ENCODE results near the gene ANKS1B.

ANKS1B gene

GRCh38 chr12:99436584-99436983 lies 548.2 kb downstream of the ANKS1B start:
- no peak for DNase-seq

GRCh38 chr12:99435095-99435791 lies 549.5 kb downstream of the ANKS1B start:
- no peak for DNase-seq

GRCh38 chr12:99433155-99433554 lies 551.6 kb downstream of the ANKS1B start:
- no peak for DNase-seq

GRCh38 chr12:99431203-99431602 lies 553.5 kb downstream of the ANKS1B start:
- no peak for DNase-seq

DNA sequence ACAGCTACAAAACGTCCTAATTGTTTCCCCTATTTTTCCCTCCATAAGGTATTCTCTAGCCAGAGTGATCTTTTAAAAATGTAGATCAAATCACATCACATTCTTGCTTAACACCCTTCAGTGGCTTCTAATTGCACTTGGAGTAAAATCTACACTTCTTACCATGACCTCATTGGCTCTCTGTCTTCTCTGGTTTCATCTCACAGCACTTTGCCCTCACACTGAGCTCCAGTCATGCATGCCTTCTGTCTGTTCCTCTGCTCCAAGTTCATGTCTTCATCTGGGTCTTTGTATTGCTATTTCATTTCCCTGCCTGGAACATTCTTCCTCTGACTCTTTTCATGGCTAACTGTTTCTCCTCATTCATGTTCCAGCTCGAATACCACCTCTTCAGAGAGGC lies 557.6 kb downstream of the ANKS1B start:
- DNase-seq, result no peak

- DNase-seq, result no peak
Observed at GRCh38 chr12:99418379-99418778, 566.4 kb downstream of the ANKS1B start.

DNA sequence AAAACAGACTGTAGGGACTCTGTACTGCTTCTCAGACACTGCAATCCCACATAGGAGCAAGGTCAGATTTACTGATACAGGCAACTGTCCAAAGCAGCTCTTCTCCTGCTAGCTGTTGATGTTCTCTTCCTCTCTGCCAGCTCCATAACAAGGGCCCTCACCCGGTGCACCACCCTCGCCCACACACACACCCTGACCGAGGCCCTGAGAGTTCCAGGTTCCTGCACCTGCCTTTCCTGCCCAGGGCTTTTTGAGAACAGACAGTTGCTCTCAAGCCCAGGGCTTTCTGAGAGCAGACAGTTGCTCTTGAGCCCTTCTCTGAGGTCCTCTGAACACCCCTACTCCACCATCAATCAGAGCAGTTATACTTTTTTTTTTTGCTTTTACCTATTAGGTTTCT lies 571.0 kb downstream of the ANKS1B start:
- no peak for DNase-seq

DNA sequence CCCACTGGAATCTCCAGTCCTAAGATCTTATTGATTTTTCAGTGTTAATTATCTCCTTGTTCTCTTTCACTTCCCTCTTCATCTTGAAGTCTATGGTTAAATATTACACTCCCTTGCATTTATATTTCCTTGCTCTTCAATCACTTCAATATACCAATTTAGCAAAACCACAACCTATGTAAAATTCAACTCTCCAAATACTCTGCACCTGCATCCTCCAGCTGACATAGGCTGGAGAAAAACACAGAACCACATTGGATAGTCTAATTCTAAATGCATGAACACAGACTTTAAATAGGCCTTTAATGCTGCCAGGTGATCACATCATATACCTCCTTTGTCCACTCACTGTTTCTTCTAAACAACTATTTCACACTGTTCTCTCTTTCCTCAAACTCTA lies 591.0 kb downstream of the ANKS1B start:
- DNase-seq, result no peak

DNA sequence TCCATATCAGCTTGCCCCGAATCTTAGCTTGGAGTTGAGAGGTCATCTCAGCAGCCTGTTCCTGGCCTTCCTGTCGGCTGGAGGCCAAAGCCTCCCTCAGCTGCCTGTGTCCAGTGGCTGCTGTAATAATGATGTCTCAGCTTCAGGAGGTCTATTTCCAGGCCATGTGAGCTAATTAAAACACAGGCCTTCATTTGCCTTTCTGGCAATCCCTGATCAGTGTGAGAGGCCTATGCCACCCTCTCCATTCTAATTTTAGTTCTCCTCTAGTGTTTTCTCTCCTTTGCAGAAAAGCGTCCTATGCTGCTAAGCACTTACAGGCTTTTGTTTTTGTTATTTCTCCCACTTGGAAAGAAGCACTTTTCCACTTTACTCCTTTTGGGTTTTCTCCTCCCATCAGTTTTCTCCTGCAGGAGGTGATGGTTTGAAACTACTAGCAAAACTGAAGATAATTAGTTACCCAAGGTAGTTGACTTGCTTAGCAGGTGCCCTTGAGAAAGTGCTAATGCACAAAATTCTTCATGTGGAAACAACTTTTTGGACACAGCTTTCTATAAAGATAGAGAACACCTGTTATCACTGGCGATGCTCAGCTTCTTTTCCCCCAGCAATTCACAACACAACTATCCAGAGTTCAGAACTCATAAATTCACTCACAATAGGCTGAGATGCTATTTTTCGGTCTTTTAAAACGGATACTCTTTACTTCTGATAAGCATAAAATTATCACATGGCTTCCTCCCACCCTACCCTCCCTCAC lies 592.5 kb downstream of the ANKS1B start:
- DNase-seq, result no peak

DNA sequence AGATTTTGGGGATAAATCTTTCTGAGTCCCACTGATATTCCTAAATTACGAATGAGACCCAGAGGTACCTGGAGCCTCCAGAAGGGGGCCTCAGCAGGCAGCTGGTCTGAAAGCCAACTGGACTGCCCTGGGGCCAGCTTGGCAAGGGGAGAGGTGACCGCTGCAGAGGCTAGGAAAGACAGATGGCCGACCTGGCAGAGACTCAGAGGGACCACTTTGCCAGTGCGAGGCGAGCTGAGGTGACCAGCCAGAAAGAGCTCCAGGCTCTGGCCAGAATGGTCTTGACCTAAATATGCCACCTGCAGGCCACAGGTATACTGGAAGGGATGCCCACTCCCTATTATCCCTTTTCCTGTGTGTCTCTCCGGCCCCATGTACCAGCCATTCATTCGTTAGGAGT lies 594.0 kb downstream of the ANKS1B start:
- DNase-seq, result no peak

DNA sequence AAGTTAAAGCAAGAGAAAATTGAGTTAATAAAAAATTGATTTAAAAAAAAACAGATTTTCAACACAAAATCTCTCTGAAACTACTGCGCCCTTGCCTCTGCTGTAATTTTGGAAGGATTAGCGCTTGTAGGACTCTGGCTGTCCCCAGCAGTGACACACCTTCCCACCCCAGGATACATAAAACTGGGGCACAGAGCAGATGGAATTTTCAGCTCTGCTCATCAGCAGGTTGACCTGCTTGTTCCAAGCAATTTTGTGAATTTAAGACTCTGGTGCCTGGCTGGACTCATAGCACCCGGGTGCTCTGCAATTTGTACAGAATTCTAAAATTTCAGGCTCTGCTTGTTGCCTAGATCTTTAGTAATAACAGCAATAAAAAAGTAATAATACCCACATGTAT lies 595.0 kb downstream of the ANKS1B start:
- no peak for DNase-seq

- DNase-seq, result no peak
Observed at GRCh38 chr12:99388671-99389195, 596.0 kb downstream of the ANKS1B start.

DNA sequence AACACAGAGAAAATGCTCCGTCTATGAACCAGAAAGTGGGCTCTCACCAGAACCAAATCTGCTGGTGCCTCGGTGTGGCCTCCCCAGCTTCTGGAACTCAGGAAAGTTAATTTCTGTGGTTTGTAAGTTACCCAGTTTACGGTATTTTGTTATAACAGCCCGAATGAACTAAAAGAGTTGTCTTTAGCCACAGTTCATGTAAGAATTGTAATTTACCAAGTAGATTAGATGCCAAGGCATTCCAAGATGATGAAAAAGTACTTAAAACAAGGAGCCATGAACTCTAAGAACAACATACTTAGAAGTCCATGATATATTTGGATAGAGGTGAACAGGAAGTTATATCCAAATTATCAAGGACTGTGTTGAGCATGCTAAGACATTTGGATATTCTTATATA lies 597.1 kb downstream of the ANKS1B start:
- no peak for DNase-seq

- DNase-seq, result no peak
Observed at GRCh38 chr12:99386907-99387306, 597.8 kb downstream of the ANKS1B start.

- DNase-seq, result no peak
Observed at GRCh38 chr12:99383258-99383657, 601.5 kb downstream of the ANKS1B start.

DNA sequence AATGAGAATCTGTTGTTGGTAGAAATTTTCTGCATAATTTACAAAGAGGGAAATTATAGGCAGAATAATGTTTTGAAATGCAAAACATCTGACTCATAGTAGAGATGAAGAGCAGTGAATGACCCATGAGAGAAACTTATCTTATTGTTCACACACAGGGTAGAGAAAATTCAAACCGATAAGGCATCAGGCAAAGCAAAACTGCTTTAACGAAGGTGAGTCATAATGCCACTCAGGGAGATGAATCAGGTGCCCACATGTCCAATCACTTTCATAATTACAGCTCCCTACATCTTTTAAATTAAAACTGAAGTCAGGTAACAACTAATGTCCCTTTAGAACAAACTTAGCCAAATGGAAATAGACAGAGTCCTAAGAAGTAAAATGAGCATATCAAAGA lies 602.7 kb downstream of the ANKS1B start:
- DNase-seq, result no peak

DNA sequence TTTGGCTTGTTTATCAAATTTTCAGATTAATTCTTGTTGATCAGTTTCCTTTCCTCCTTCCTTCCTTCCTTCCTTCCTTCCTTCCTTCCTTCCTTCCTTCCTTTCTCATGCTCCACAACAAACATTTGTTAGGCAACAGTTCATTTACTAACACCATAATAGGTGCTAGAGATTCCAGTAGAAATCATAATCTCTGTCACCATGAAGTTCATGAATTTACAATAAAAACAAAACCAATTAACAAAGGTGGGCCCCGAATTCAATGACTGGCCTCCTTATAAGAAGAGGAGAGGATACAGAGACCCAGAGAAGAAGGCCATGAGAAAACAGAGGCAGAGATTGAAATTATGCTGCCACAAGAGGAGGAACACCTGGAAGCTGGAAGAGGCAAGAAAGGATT lies 604.0 kb downstream of the ANKS1B start:
- no peak for DNase-seq

DNA sequence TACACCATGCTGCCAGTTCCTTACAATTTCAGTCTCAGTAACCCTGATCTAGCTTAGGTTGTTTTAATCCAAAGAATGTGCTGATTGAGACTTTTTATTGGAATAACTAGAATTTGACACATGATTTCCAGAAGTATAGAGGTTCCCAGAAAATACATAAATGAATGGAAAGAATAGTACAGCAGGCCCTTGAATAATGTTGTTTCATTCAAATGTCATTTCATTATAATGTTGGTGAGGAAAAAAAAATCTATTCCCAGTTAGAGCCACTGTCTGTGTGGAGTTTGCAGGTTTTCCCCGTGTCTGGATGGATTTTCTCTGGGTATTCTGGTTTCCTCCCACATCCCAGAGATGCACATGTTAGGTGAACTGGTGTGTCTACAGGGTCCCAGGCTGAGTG lies 610.7 kb downstream of the ANKS1B start:
- no peak for DNase-seq

DNA sequence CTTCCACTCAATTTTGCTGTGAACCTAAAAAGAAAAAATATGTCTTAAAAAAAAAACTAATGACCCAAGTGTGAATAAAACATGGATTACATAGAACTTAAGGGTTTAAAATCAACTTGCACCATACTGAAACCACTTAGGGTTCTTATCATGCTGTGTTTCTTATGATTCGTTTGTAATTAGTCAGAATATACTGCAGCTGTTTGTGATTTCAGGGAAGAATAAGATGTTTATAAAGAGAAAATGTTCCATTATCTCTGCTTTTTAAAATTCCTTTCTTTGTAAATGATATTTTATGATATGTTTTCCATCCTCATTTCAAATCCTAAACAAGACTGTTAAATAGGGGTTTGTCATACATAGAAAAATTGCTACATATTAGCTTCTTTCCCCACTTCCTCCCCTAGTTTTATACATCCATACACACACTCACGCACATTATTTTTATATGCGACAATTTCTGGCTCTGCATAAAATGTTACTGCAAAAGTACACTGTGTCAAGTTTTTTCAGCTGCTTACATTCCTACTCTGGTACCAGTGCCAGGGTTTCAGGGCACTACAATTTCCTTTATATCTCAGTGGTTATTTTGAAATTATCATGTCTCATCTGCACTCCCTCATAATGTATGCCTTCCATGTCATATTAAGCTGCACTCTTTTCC lies 612.3 kb downstream of the ANKS1B start:
- DNase-seq, result no peak

DNA sequence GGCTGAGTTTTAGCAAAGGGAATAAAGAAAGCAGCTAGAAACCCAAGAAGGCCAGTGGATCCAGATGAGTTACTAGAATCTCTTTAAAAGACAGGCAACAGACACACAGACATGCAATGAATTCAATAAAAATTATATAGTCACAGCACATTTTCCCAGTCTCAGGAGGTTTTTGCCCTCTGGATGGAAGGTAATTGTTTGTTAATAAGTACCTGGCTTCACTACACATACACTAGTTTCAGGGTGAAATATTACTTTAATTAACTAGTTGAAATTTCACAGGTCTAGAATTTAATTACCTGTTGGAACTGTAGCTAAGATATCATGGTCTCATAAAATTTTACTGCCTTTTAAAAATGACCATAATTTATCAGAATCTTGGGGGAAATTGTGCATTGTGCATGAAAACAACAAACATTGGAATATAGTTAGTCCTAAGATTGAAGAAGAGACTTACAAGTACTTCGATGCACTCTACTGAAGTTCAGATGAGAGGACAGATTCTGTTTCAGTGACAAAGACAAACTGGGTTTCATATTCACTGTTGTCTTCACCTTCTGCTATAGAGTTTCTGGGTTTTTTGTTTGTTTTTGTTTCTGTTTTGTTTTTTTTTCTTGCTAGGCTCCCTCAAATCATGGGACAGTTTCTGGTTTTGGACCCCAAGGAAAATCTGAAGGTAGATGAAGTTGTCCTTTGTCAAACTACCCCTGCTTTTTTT lies 614.2 kb downstream of the ANKS1B start:
- DNase-seq, result no peak

DNA sequence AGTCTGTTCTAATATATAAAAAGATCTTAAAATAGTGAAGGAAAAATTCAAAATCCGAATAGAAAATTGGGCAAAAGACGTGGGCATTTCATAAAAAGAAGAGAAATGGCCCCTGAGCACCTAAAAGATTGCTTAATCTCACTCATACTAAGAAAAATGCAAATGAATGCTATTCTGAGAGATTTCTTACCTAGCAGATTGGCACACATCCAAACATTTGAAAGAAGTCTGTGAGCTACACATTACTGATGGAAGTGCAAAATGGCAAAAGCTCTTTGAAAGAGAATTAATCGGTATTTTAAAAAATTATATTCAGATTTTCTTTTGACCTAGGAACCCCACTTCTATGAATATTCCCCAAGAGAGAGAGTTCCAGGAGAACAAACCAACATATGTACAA lies 617.6 kb downstream of the ANKS1B start:
- DNase-seq, result no peak

- no peak for DNase-seq
Observed at GRCh38 chr12:99352269-99352668, 632.5 kb downstream of the ANKS1B start.

DNA sequence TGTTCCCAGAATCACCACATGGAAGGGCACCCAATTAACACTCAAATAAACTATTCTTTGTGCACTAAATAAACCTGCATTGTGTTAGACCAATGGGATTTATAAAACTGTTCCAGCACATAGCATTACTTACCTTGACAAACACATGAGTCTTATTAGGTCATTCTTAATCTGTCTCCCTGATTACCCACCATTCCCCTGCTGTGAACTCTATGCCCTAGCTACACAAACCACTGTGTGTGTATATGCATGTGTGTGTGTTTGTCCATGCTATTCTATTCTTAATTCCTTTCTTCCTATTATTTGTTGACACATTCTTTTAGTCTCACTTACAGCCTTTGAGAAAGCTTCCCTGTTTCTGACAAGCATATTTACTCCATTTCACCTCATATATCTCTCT lies 640.8 kb downstream of the ANKS1B start:
- DNase-seq, result no peak

Data from activated CD4-positive, alpha-beta T cell treated with anti-CD3 and anti-CD28 coated beads for 48 hours (primary cell).